Smooth muscle cell (in vitro differentiated cells): ENCODE measurements around the gene BEND7. TPM values are rescaled to one million over a fixed set of nuclear protein-coding genes. Genes with fewer than 3 reads are reported as not detected.
A peak's percentile ranks its signal among the peaks of the same experiment; 100 is the strongest.

Experiments
- DNase-seq: peaks from one replicate; lab custom pipeline; 2025; ENCODE audit not compliant: unreplicated experiment; lab: John Stamatoyannopoulos, UW
- H2AFZ ChIP-seq: fragments of 200-600 bp; sonication (generic); 2 replicates; pipeline ENCODE4 v1.6.0; 2016; ENCODE audit warnings: antibody characterized with exemption, low read depth, mild to moderate bottlenecking
- H3F3A ChIP-seq: fragments of 200-600 bp; sonication (generic); 2 replicates; pipeline ENCODE4 v1.6.0; 2017; ENCODE audit warnings: antibody characterized with exemption, low read depth
- H3K27ac ChIP-seq: fragments of 200-600 bp; sonication (generic); 2 replicates; pipeline ENCODE4 v1.5.1; 2016; ENCODE audit warnings: low read depth, mild to moderate bottlenecking
- H3K27me3 ChIP-seq: fragments of 200-600 bp; sonication (generic); 2 replicates; pipeline ENCODE4 v1.6.1; 2016; ENCODE audit warnings: low read depth, mild to moderate bottlenecking
- H3K36me3 ChIP-seq: fragments of 200-600 bp; sonication (generic); 2 replicates; pipeline ENCODE4 v1.5.1; 2016; ENCODE audit warnings: low read depth
- H3K4me1 ChIP-seq: fragments of 200-600 bp; sonication (generic); 2 replicates; pipeline ENCODE4 v1.5.1; 2016; ENCODE audit warnings: low read depth
- H3K4me2 ChIP-seq: fragments of 200-600 bp; sonication (generic); 2 replicates; pipeline ENCODE4 v1.6.0; 2016; ENCODE audit warnings: mild to moderate bottlenecking
- H3K4me3 ChIP-seq: fragments of 200-600 bp; sonication (generic); 2 replicates; pipeline ENCODE4 v1.5.1; 2016; ENCODE audit warnings: mild to moderate bottlenecking
- H3K79me2 ChIP-seq: fragments of 200-600 bp; sonication (generic); 2 replicates; pipeline ENCODE4 v1.6.0; 2016; ENCODE audit warnings: low read depth, mild to moderate bottlenecking
- H3K9ac ChIP-seq: fragments of 200-600 bp; sonication (generic); 2 replicates; pipeline ENCODE4 v1.6.0; 2016; ENCODE audit warnings: low read depth
- H3K9me3 ChIP-seq: fragments of 200-600 bp; sonication (generic); replicated peaks from 2 replicates; pipeline ENCODE4 v1.5.1; 2016; ENCODE audit warnings: low read depth
- H4K20me1 ChIP-seq: fragments of 200-600 bp; sonication (generic); 2 replicates; pipeline ENCODE4 v1.6.0; 2016; ENCODE audit warnings: low read depth
- WGBS: methylation state at CpG from one replicate; pipeline ENCODE4 v1.1.7; 2016; ENCODE audit warnings: low lambda C conversion rate; 5-methylcytosine and 5-hydroxymethylcytosine counted together
- polyA plus RNA-seq: library from polyadenylated mRNA; unstranded; fragments of >200 nt; fragmentation: Nextera tagmentation; extraction: Ambion mirVana; gene quantifications from 2 replicates; pipeline ENCODE4 v1.2.1, GENCODE V29; 2016
- total RNA-seq: library from RNA; depleted of rRNA; stranded (reverse); fragments of >200 nt; gene quantifications from 2 replicates; pipeline ENCODE4 v1.2.3, GENCODE V29; 2014
- TF ChIP-seq, protein P1 (sequence below): fragments of 200-600 bp; sonication (generic); IDR thresholded peaks from 2 replicates; pipeline ENCODE4 v1.5.1; 2017; ENCODE audit warnings: borderline replicate concordance, mild to moderate bottlenecking, antibody characterized with exemption; ENCODE audit not compliant: insufficient read depth, poor library complexity, severe bottlenecking

Gene BEND7
- total and polyA plus RNA-seq, 2 experiments from 2014 or later: 1.7 to 5.8 TPM

DNA sequence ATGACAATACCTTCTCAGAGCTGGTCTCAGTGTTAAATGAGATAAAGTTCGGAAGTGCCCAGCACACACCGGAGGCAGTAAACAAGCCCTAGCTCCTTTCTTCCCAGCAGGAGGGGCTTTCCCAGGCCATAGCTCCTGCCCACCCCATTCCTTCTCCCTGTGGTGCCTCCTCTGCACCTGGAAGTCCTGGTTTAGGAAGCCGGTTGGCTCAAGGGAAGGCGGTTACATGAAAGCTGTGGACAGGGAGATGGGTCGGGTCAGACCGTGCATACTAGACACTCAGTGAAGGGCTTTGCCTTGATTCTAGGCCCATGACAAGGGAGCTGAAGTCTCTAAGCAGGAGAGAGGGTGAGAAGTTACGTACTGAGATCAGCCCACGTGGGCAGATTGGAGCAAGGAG, 8.6 kb downstream of the BEND7 start:
- 92% methylated on average over 8 of the region's 8 CpGs for WGBS
- no peaks in the 10 kb centered on the region for H3K36me3 ChIP-seq
- H3K79me2 ChIP-seq: no peaks in the 10 kb centered on the region
- no peak overlapping the region for H2AFZ ChIP-seq
- no peaks in the 10 kb centered on the region for H3K4me1 ChIP-seq
- TF ChIP-seq, protein P1, sequence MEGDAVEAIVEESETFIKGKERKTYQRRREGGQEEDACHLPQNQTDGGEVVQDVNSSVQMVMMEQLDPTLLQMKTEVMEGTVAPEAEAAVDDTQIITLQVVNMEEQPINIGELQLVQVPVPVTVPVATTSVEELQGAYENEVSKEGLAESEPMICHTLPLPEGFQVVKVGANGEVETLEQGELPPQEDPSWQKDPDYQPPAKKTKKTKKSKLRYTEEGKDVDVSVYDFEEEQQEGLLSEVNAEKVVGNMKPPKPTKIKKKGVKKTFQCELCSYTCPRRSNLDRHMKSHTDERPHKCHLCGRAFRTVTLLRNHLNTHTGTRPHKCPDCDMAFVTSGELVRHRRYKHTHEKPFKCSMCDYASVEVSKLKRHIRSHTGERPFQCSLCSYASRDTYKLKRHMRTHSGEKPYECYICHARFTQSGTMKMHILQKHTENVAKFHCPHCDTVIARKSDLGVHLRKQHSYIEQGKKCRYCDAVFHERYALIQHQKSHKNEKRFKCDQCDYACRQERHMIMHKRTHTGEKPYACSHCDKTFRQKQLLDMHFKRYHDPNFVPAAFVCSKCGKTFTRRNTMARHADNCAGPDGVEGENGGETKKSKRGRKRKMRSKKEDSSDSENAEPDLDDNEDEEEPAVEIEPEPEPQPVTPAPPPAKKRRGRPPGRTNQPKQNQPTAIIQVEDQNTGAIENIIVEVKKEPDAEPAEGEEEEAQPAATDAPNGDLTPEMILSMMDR: no peak
- no peaks in the 10 kb centered on the region for H3F3A ChIP-seq
- no peak overlapping the region for H3K27ac ChIP-seq
- no peaks in the 10 kb centered on the region for H3K27me3 ChIP-seq
- H3K9ac ChIP-seq: no peak overlapping the region
- no peaks in the 10 kb centered on the region for H4K20me1 ChIP-seq
- H3K4me2 ChIP-seq: no peak overlapping the region
- no peak overlapping the region for H3K4me3 ChIP-seq
- no peak for DNase-seq
- H3K9me3 ChIP-seq: no peaks in the 10 kb centered on the region

DNA sequence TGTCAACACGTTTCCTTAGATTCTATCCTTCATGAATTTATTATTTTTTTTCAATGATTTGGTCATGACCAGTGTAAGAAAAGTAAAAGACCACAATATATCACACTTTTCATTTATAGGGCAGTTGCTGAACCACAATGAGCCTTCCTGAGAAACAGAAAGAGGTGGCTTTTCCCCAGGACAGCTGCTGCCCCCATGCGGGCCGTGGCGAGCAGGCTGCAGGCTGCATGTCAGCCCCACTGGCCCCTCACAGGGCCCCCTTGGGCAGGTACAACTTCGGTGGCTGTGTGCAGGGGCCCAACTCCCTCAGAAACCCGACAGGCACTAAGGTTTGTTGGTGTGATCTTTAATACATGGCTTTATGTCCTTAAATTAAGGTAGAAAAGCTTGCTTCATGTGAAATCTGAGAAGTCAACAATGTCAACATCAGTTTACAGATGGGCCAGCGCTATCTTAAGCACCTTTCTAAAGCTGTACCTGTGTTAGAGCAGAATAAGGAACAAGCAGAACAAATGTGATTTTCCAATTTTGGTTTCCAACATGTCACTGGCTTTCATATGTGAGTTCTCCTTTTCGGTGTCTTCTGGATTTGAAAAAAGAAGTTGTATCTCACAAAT, 10.6 kb downstream of the BEND7 start:
- H3K4me3 ChIP-seq: no peak overlapping the region
- TF ChIP-seq, protein P1: peak; percentile 18
- H3K79me2 ChIP-seq: no peaks in the 10 kb centered on the region
- DNase-seq: no peak
- no peak overlapping the region for H2AFZ ChIP-seq
- H3F3A ChIP-seq: no peaks in the 10 kb centered on the region
- H3K27me3 ChIP-seq: no peaks in the 10 kb centered on the region
- H3K27ac ChIP-seq: no peak overlapping the region
- no peaks in the 10 kb centered on the region for H3K36me3 ChIP-seq
- H3K9me3 ChIP-seq: no peaks in the 10 kb centered on the region
- WGBS: 60% methylated on average over 8 of the region's 8 CpGs
- no peak overlapping the region for H3K4me2 ChIP-seq
- no peak overlapping the region for H3K9ac ChIP-seq
- H4K20me1 ChIP-seq: no peaks in the 10 kb centered on the region
- no peaks in the 10 kb centered on the region for H3K4me1 ChIP-seq

DNA sequence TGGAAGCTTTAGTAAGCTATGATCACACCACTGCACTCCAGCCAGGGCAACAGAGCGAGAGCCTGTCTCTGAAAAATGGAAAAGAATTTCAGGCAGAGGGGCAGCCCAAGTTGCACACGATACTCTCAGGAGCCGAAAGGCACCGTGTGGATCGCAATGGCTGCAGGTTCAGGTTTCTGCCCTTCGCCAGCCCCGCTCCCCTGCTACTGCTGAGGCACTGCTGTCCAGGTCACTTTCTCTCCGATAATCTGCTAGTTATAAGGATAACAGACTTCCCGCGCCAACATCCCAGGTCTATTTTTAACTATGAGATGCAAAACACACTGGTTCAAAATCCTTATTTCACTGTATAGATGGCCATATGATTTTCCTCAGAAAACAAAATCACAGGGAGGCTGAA, 11.1 kb downstream of the BEND7 start:
- Histone ChIP-seq H3K36me3 (no peaks in the 10 kb centered on the region), H2AFZ (no peak overlapping the region), H3K9me3 (no peaks in the 10 kb centered on the region), H3K27me3 (no peaks in the 10 kb centered on the region), H3K9ac (no peak overlapping the region), H4K20me1 (no peaks in the 10 kb centered on the region), H3K27ac (no peak overlapping the region), H3F3A (no peaks in the 10 kb centered on the region), H3K79me2 (no peaks in the 10 kb centered on the region), H3K4me3 (no peak overlapping the region), H3K4me1 (no peaks in the 10 kb centered on the region), H3K4me2 (no peak overlapping the region)
- TF ChIP-seq, protein P1: no peak
- WGBS: 95% methylated on average over 10 of the region's 10 CpGs
- no peak for DNase-seq

- WGBS: 92% methylated on average over 13 of the region's 13 CpGs
- TF ChIP-seq, protein P1: no peak
- H3K4me2 ChIP-seq: no peak overlapping the region
- no peak overlapping the region for H3K9ac ChIP-seq
- no peak overlapping the region for H2AFZ ChIP-seq
- H3K27me3 ChIP-seq: no peaks in the 10 kb centered on the region
- H3K9me3 ChIP-seq: no peaks in the 10 kb centered on the region
- no peaks in the 10 kb centered on the region for H3K4me1 ChIP-seq
- H3K27ac ChIP-seq: no peak overlapping the region
- H3K36me3 ChIP-seq: no peaks in the 10 kb centered on the region
- no peaks in the 10 kb centered on the region for H3K79me2 ChIP-seq
- DNase-seq: no peak
- H3K4me3 ChIP-seq: no peak overlapping the region
- H3F3A ChIP-seq: no peaks in the 10 kb centered on the region
- no peaks in the 10 kb centered on the region for H4K20me1 ChIP-seq
Observed at GRCh38 chr10:13516176-13516575, 12.6 kb downstream of the BEND7 start.
